OCI-LY7 (cell line): ENCODE data around the gene ZNF22. TPM values are rescaled to one million over a fixed set of nuclear protein-coding genes. Genes with fewer than 3 reads are reported as not detected.

Experiments
- BruUV-seq: library from RNA; stranded (reverse); fragments of 400-500 nt; replicated peaks from 2 replicates; lab custom pipeline; 2021; lab: Mats Ljungman, UMichigan
- CTCF ChIA-PET: fragments of 300-600 bp; sonication (Branson Sonifier 250); formaldehyde crosslinking; loops from one replicate; lab custom pipeline; 2022; ENCODE audit warnings: antibody characterized with exemption; ENCODE audit not compliant: unreplicated experiment; lab: Charles Lee
- POLR2A ChIA-PET: fragments of 300-600 bp; sonication (Branson Sonifier 250); formaldehyde crosslinking; loops from one replicate; lab custom pipeline; 2022; ENCODE audit warnings: antibody characterized with exemption; lab: Charles Lee
- DNase-seq: peaks from one replicate; pipeline ENCODE4 v3.0.0-alpha.2; 2015; ENCODE audit warnings: low spot score
- H2AFZ ChIP-seq: fragments of 200-600 bp; sonication (generic), shearing (Covaris generic); 2 replicates; pipeline ENCODE4 v1.6.1; 2014; ENCODE audit warnings: mild to moderate bottlenecking, antibody characterized with exemption, low read length, moderate library complexity
- H3K27ac ChIP-seq: fragments of 200-600 bp; sonication (generic); 2 replicates; pipeline ENCODE4 v1.5.1; 2014; ENCODE audit warnings: mixed run types, low read depth, mild to moderate bottlenecking, moderate library complexity, low read length, inconsistent platforms; ENCODE audit not compliant: poor library complexity, severe bottlenecking
- H3K36me3 ChIP-seq: fragments of 200-600 bp; sonication (generic); 2 replicates; pipeline ENCODE4 v1.6.1; 2014; ENCODE audit warnings: mild to moderate bottlenecking, antibody characterized with exemption, low read length, moderate library complexity, mixed read lengths; ENCODE audit not compliant: insufficient read depth
- H3K4me1 ChIP-seq: fragments of 200-600 bp; sonication (generic); 2 replicates; pipeline ENCODE4 v1.5.1; 2014; ENCODE audit warnings: mild to moderate bottlenecking, low read length; ENCODE audit not compliant: insufficient read depth, poor library complexity, severe bottlenecking
- H3K4me2 ChIP-seq: fragments of 200-600 bp; sonication (generic); 2 replicates; pipeline ENCODE4 v1.6.1; 2014; ENCODE audit warnings: mild to moderate bottlenecking, low read length
- H3K4me3 ChIP-seq: fragments of 200-600 bp; sonication (generic); 2 replicates; pipeline ENCODE4 v1.5.1; 2014; ENCODE audit warnings: mild to moderate bottlenecking, low read depth, low read length; ENCODE audit not compliant: poor library complexity, severe bottlenecking
- H3K79me2 ChIP-seq: fragments of 200-600 bp; sonication (generic); 2 replicates; pipeline ENCODE4 v1.6.1; 2016; ENCODE audit warnings: low read depth, mild to moderate bottlenecking, low read length, moderate library complexity, mixed read lengths; ENCODE audit not compliant: insufficient read depth
- H3K9me2 ChIP-seq: fragments of 200-600 bp; sonication (generic); 2 replicates; pipeline ENCODE4 v1.6.1; 2016; ENCODE audit warnings: mild to moderate bottlenecking, low read length, mixed read lengths; ENCODE audit not compliant: insufficient read depth
- H3K9me3 ChIP-seq: fragments of 200-600 bp; sonication (generic); 2 replicates; pipeline ENCODE4 v1.6.1; 2014; ENCODE audit warnings: mild to moderate bottlenecking, mixed run types, low read length, mixed read lengths
- H4K20me1 ChIP-seq: fragments of 200-600 bp; sonication (generic); 2 replicates; pipeline ENCODE4 v1.6.1; 2014; ENCODE audit warnings: mild to moderate bottlenecking, antibody characterized with exemption, low read length, moderate library complexity, mixed read lengths; ENCODE audit not compliant: insufficient read depth
- EZH2phosphoT487 ChIP-seq: fragments of 200-600 bp; sonication (generic); IDR thresholded peaks from 2 replicates; pipeline ENCODE4 v1.6.1; 2018; ENCODE audit warnings: low read depth, borderline replicate concordance, mild to moderate bottlenecking, mixed run types, antibody characterized with exemption, low read length, moderate library complexity, mixed read lengths
- intact Hi-C: fragments of 100-400 bp; cut with micrococcal nuclease; formaldehyde crosslinking; loops from one replicate; pipeline ENCODE4 v1.10.0; 2022; ENCODE audit not compliant: unreplicated experiment
- total RNA-seq, 2 experiments: library from RNA; depleted of rRNA in 1 of 2; stranded (reverse); fragments of >200 nt in 1 of 2; shearing (Covaris generic) in 1 of 2; gene quantifications; 2 replicates each; pipeline ENCODE4 v1.2.3, GENCODE V29; 2014 to 2022
- TF ChIP-seq, protein P1 (sequence below): fragments of 200-600 bp; sonication (generic); conservative IDR thresholded peaks from 2 replicates; pipeline ENCODE4 v1.5.1; 2014; ENCODE audit warnings: mild to moderate bottlenecking, antibody characterized with exemption, low read length, moderate library complexity, mixed read lengths

Gene ZNF22
- total RNA-seq, 2 experiments from 2014 or later: 33.3 to 46.6 TPM

DNA sequence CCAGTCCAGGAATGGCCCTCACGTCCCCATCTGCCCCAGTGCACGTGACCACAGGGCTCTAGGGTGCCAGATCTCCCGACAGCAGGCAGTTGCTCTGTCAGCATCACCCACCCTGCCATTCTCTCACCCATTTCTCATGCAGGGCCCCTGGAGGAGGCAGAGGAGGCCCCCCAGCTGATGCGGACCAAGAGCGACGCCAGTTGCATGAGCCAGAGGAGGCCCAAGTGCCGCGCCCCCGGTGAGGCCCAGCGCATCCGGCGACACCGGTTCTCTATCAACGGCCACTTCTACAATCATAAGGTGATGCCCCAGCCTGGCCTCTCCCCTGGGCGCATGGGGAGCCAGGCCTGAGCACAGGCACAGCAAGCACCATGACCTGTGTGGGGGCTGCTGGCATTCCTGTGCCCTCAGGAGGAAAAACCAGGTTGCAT lies 16.0 kb upstream of the ZNF22 start:
- no peaks in the 10 kb centered on the region for H3K9me2 ChIP-seq
- H3K4me3 ChIP-seq: no peak overlapping the region
- H2AFZ ChIP-seq: no peak overlapping the region
- POLR2A ChIA-PET: no interaction called here
- no peaks in the 10 kb centered on the region for H4K20me1 ChIP-seq
- no peak for TF ChIP-seq EZH2phosphoT487
- TF ChIP-seq, protein P1, sequence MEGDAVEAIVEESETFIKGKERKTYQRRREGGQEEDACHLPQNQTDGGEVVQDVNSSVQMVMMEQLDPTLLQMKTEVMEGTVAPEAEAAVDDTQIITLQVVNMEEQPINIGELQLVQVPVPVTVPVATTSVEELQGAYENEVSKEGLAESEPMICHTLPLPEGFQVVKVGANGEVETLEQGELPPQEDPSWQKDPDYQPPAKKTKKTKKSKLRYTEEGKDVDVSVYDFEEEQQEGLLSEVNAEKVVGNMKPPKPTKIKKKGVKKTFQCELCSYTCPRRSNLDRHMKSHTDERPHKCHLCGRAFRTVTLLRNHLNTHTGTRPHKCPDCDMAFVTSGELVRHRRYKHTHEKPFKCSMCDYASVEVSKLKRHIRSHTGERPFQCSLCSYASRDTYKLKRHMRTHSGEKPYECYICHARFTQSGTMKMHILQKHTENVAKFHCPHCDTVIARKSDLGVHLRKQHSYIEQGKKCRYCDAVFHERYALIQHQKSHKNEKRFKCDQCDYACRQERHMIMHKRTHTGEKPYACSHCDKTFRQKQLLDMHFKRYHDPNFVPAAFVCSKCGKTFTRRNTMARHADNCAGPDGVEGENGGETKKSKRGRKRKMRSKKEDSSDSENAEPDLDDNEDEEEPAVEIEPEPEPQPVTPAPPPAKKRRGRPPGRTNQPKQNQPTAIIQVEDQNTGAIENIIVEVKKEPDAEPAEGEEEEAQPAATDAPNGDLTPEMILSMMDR: no peak
- no peaks in the 10 kb centered on the region for H3K9me3 ChIP-seq
- CTCF ChIA-PET: no interaction called here
- DNase-seq: no peak
- no peaks in the 10 kb centered on the region for H3K79me2 ChIP-seq
- H3K4me1 ChIP-seq: no peaks in the 10 kb centered on the region
- H3K27ac ChIP-seq: no peak overlapping the region
- H3K4me2 ChIP-seq: no peak overlapping the region
- no peaks in the 10 kb centered on the region for H3K36me3 ChIP-seq
- BruUV-seq: no TSS peak
- intact Hi-C loops: no loop called here

DNA sequence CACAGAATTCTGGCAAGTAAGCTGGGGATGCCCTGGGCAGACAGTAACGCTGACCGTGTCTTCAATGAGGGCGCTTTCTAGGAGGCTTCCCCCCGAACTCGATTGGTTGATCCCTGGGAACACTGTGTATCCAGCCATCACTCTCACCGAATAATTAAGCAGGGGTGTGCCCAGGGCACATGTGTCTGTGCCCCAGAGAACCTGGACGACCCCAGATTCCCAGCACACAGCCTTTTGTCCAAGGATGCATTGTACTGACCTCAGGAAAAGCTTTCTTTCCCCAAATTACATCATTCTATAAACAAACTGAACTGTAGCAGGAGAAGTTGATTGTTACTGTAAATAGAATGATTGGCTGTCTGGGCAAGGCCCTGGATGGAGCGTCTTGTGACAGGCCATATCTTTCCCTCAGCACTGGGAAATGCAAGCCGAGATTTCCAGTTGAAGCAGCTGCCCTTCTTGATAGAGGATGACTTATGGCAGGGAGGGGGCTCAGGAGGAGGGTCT lies 15.5 kb upstream of the ZNF22 start:
- DNase-seq: no peak
- H3K9me3 ChIP-seq: no peaks in the 10 kb centered on the region
- intact Hi-C loops: no loop called here
- no peak overlapping the region for H2AFZ ChIP-seq
- no peak overlapping the region for H3K4me2 ChIP-seq
- no peaks in the 10 kb centered on the region for H3K36me3 ChIP-seq
- no peaks in the 10 kb centered on the region for H3K9me2 ChIP-seq
- ChIA-PET POLR2A (no interaction called here), CTCF (no interaction called here)
- H3K4me3 ChIP-seq: no peak overlapping the region
- BruUV-seq: no TSS peak
- TF ChIP-seq EZH2phosphoT487: no peak
- TF ChIP-seq, protein P1: no peak
- no peaks in the 10 kb centered on the region for H4K20me1 ChIP-seq
- H3K4me1 ChIP-seq: no peaks in the 10 kb centered on the region
- no peak overlapping the region for H3K27ac ChIP-seq
- H3K79me2 ChIP-seq: no peaks in the 10 kb centered on the region

DNA sequence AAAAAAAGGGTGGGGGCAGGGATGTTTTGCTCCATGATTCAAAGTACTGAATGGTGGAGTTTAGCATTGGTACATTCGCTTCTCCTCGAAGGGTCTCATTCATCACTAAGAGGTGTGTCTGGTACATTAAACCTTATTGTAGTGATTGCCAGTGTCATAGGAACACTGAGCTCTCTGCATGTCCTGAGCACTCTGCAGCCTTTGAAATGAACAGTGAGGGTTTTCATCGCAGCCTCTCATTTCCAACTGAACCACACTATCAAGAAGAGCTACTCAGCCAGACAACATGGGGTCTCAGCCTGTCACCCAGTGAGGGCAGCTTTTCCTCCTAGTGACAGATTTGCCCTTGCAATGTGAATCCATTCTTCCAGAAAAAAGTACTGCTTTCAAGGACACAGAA lies 14.5 kb upstream of the ZNF22 start:
- no peaks in the 10 kb centered on the region for H3K36me3 ChIP-seq
- H3K4me3 ChIP-seq: no peak overlapping the region
- TF ChIP-seq, protein P1: no peak
- H3K4me1 ChIP-seq: no peaks in the 10 kb centered on the region
- no peak overlapping the region for H2AFZ ChIP-seq
- H3K9me3 ChIP-seq: no peaks in the 10 kb centered on the region
- ChIA-PET POLR2A (interaction anchor here (0.5 to 0.7 kb wide), 2 partner anchors 12 to 574 kb away, joined by 3 read pairs; no protein-coding TSS in a partner anchor), CTCF (no interaction called here)
- H3K4me2 ChIP-seq: no peak overlapping the region
- no peaks in the 10 kb centered on the region for H4K20me1 ChIP-seq
- no peaks in the 10 kb centered on the region for H3K79me2 ChIP-seq
- no TSS peak for BruUV-seq
- intact Hi-C loops: no loop called here
- no peak overlapping the region for H3K27ac ChIP-seq
- H3K9me2 ChIP-seq: no peaks in the 10 kb centered on the region
- DNase-seq: no peak
